Peyer's patch (tissue), 4 donors: ENCODE data around the gene DAB1. TPM values are rescaled to one million over a fixed set of nuclear protein-coding genes. Genes with fewer than 3 reads are reported as not detected.

Source experiments
- DNase-seq, 3 donors: peaks; one replicate each; pipeline ENCODE4 v3.0.0-alpha.2; 2017 to 2019
- H3K27ac ChIP-seq, 4 donors: fragments of 200-600 bp; sonication (generic); one replicate each; pipeline ENCODE4 v1.5.1; 2016 to 2019
- H3K27me3 ChIP-seq, 2 donors: fragments of 200-600 bp; sonication (generic); one replicate each; pipeline ENCODE4 v1.5.1; 2019
- H3K36me3 ChIP-seq, 3 donors: fragments of 200-600 bp; sonication (generic); one replicate each; pipeline ENCODE4 v1.5.1; 2016 to 2019
- H3K4me1 ChIP-seq, 4 donors: fragments of 200-600 bp; sonication (generic); one replicate each; pipeline ENCODE4 v1.5.1; 2016 to 2019
- H3K4me3 ChIP-seq, 4 donors: fragments of 200-600 bp; sonication (generic); 1 replicate in 3 of 4; 2 replicates in 1 of 4; pipeline ENCODE4 v1.5.1; 2016 to 2019; ENCODE audit warnings: mild to moderate bottlenecking in 1 of 4
- H3K9me3 ChIP-seq, 4 donors: fragments of 200-600 bp; sonication (generic); one replicate each; pipeline ENCODE4 v1.5.1; 2016 to 2019; ENCODE audit warnings: mild to moderate bottlenecking in 1 of 4
- POLR2A ChIP-seq, 2 donors: fragments of 450-650 bp; IDR thresholded peaks; one replicate each; pipeline ENCODE4 v1.5.1; 2017; ENCODE audit warnings: antibody characterized with exemption in 2 of 2, mild to moderate bottlenecking in 2 of 2, moderate library complexity in 2 of 2
- total RNA-seq, 4 donors: library from RNA; depleted of rRNA; stranded (reverse); fragments of >200 nt; gene quantifications; one replicate each; pipeline ENCODE4 v1.1.0, GENCODE V29; 2016
- TF ChIP-seq, protein P1 (sequence below), 6 experiments: fragments of 450-650 bp in 4 of 6; fragments of 200-600 bp in 2 of 6; sonication (generic) in 1 of 6; IDR thresholded peaks; one replicate each; pipeline ENCODE4 v1.5.1; 2017 to 2019; ENCODE audit warnings: antibody characterized with exemption in 6 of 6, mild to moderate bottlenecking in 3 of 6, moderate library complexity in 1 of 6

Gene DAB1
- total RNA-seq, 4 donors from 2014 or later: 4.1 to 75.3 (median 63.9) TPM

DNA sequence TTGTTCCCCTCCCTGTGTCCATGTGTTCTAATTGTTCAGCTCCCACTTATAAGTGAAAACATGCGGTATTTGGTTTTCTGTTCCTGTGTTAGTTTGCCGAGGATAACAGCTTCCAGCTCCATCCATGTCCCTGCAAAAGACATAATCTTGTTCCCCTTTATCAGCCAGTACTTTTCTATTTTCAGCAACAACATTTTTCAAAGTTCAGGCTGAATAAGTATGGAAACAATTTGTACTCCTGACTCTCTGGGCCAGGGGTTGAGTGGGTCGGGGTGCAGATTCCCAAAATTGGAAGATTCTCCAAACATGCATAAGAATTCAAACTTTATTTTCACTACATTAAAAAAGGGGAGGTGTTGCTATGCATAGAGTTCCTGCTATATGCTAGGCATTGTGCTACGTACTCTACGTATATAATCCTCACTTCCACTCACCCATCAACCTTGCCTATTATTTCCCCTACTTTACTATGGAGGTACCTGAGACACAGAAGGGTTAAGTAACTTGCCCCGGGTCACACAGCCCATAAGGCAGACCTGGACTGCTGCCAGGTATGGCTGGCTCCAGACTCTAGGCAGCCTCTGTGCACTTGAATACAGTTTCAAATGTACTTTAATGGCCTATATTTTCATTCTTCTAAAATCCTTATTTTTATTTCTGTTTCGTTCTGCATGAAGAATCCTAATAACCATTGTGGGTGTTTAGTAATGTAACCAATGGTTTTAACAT, 341.0 kb downstream of the DAB1 start:
- Histone ChIP-seq H3K4me3 (no peak overlapping the region), H3K27me3 (no peaks in the 10 kb centered on the region), H3K4me1 (no peaks in the 10 kb centered on the region), H3K9me3 (no peaks in the 10 kb centered on the region), H3K36me3 (no peaks in the 10 kb centered on the region), H3K27ac (no peak overlapping the region)
- no peak for DNase-seq
- TF ChIP-seq POLR2A (IDR thresholded peaks at IDR 0.05): no peak
- TF ChIP-seq, protein P1, sequence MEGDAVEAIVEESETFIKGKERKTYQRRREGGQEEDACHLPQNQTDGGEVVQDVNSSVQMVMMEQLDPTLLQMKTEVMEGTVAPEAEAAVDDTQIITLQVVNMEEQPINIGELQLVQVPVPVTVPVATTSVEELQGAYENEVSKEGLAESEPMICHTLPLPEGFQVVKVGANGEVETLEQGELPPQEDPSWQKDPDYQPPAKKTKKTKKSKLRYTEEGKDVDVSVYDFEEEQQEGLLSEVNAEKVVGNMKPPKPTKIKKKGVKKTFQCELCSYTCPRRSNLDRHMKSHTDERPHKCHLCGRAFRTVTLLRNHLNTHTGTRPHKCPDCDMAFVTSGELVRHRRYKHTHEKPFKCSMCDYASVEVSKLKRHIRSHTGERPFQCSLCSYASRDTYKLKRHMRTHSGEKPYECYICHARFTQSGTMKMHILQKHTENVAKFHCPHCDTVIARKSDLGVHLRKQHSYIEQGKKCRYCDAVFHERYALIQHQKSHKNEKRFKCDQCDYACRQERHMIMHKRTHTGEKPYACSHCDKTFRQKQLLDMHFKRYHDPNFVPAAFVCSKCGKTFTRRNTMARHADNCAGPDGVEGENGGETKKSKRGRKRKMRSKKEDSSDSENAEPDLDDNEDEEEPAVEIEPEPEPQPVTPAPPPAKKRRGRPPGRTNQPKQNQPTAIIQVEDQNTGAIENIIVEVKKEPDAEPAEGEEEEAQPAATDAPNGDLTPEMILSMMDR (IDR thresholded peaks at IDR 0.05): no peak

DNA sequence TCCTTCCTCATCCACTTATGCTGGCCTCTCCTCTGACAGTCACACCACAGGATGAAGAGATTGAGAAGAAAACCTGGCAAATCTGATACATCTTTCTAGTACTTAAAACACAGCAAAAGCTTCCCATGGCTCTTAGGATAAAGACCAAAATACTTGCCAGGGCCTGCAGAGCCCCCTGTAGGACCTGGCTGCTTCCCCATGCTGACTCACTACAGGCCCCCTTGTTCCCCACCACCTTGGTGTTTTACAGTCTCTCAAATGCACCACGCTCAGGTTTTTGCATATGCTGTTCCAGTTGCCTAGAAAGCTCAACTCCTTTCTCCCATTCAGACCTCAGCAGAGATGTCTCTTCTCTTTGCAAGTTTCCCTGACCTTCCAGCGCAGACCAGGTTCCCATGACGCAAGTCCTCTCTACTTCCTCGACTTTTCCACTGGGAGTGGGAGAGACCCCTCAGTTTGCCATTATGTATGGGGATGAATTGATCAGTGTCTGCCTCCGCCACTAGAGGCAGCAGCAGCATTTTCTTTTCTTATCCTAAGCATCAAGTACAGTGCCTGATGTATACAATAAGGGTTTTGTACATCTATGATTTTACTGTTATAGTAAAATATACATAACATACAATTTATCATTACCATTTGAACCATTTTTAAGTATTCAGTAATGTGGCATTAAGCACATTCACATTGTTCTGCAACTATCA, 344.3 kb downstream of the DAB1 start:
- Histone ChIP-seq H3K4me3 (no peak overlapping the region), H3K4me1 (no peaks in the 10 kb centered on the region), H3K27me3 (no peaks in the 10 kb centered on the region), H3K27ac (no peak overlapping the region), H3K9me3 (no peaks in the 10 kb centered on the region), H3K36me3 (no peaks in the 10 kb centered on the region)
- DNase-seq: no peak
- TF ChIP-seq, protein P1 (IDR thresholded peaks at IDR 0.05): peak in 1 of 6 experiments; percentile 22
- TF ChIP-seq POLR2A (IDR thresholded peaks at IDR 0.05): no peak

DNA sequence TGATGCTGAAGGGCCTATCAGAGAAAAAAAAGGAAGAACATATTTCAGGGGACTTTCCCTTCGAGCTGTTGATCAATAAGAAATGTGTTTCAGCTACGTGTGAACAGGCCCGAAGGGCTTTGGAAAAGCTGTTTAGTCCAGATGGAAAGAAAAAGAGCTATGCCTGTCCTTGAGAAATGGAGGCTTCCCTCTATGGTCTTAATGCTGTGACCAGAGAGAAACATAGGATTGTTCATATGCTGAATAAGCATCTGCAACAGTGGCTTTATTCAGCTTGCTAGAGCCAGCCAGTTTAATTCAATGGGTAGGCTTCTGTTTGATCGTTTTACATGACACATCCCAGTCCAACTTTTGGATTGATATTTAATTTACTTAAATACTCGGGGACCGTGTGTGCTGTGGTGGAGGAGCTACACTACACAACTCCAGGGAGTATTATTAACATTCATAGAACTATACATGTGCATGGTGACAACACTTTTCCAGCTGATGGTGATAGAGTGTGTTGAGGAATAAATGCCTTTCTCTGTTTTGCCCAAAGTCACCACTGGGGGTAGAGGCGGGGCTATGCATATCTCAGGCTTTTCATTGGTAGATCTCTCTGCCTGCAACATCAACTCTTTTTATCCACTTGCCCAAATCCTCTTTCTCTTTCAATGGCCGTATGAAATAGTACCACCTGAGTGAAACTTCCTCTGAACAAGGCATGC, 351.3 kb downstream of the DAB1 start:
- TF ChIP-seq, protein P1 (IDR thresholded peaks at IDR 0.05): peak in 1 of 6 experiments; percentile 7
- TF ChIP-seq POLR2A (IDR thresholded peaks at IDR 0.05): no peak
- Histone ChIP-seq H3K27ac (no peak overlapping the region), H3K4me1 (no peaks in the 10 kb centered on the region), H3K4me3 (no peak overlapping the region), H3K36me3 (no peaks in the 10 kb centered on the region), H3K9me3 (no peaks in the 10 kb centered on the region), H3K27me3 (no peaks in the 10 kb centered on the region)
- no peak for DNase-seq

DNA sequence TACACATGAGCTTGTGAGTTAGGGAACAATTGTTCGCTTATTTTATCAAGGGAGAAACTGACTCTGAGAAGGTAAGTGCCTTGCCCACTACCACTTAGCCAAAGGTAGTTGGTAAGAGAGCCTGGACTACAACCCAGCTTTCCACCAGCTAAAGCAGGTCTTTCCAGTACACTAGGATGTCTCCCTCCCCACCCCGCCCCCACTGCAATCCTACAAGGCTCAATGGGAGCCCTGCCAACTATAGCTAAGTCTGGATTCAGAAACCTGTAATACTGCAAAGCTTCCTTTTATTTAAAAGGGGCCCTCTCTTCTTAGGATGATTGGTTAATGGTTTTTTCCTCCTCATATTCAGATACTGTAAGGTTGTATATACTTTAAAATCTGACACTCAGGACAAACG, 356.0 kb downstream of the DAB1 start:
- DNase-seq: no peak
- Histone ChIP-seq H3K4me3 (no peak overlapping the region), H3K27ac (no peak overlapping the region), H3K27me3 (no peaks in the 10 kb centered on the region), H3K36me3 (no peaks in the 10 kb centered on the region), H3K9me3 (no peaks in the 10 kb centered on the region), H3K4me1 (no peaks in the 10 kb centered on the region)
- TF ChIP-seq, protein P1 (IDR thresholded peaks at IDR 0.05): no peak
- no peak for TF ChIP-seq POLR2A (IDR thresholded peaks at IDR 0.05)

DNA sequence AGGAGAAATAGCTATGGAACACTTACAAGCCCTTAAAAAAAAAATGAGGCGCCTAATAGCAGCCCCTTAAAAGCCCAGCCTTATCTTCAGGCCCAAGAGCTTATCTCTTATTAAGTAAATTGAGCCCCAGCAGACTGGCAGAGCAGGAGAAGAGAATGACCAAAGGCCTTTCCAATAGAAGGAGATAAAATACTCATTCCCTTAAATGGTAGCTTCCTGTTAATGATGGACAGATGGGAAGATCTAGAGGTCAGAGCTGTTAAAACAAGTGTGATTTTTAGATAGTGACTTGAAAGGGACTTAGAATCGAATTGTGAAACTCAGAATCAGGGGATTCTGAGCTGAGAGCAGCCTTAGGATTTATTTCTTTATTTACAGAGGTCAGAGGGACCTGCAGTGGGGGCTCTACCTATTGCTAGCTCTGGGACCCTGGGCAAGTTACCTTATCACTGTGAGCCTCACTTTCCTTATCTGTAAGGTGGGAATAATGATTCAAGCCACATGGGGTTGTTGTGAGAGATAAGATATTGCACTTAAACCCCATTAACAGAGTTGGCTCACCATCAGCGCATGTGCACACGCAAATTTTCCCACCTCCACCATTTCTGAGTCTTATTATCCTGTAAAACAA, 356.8 kb downstream of the DAB1 start:
- Histone ChIP-seq H3K4me1 (no peaks in the 10 kb centered on the region), H3K27me3 (no peaks in the 10 kb centered on the region), H3K27ac (no peak overlapping the region), H3K4me3 (no peak overlapping the region), H3K36me3 (no peaks in the 10 kb centered on the region), H3K9me3 (no peaks in the 10 kb centered on the region)
- no peak for DNase-seq
- TF ChIP-seq, protein P1 (IDR thresholded peaks at IDR 0.05): no peak
- no peak for TF ChIP-seq POLR2A (IDR thresholded peaks at IDR 0.05)
